Activated CD8-positive, alpha-beta memory T cell treated with anti-CD3 and anti-CD28 coated beads for 36 hours (primary cell): ENCODE measurements around the gene ZNF546. TPM values are rescaled to one million over a fixed set of nuclear protein-coding genes. Genes with fewer than 3 reads are reported as not detected.
"Not testable (repeated sequence)": the region's sequence is repeated elsewhere in the genome, so short reads cannot be mapped to it uniquely, and the experiment has no call there.

ENCODE experiments used
- CTCF ChIA-PET: fragments of 350-600 bp; sonication (Branson Sonifier 250); formaldehyde crosslinking; loops from one replicate; lab custom pipeline; 2021; ENCODE audit warnings: antibody characterized with exemption; lab: Charles Lee
- POLR2A ChIA-PET: fragments of 350-600 bp; sonication (Branson Sonifier 250); formaldehyde crosslinking; loops from one replicate; lab custom pipeline; 2021; ENCODE audit warnings: antibody characterized with exemption; lab: Charles Lee
- total RNA-seq, 2 experiments: library from RNA; stranded (reverse); gene quantifications; one replicate each; pipeline ENCODE4 v1.2.3, GENCODE V29; 2021

The ZNF546 gene
- 1 to 10 TPM; 4.0 to 4.4 TPM for total RNA-seq

DNA sequence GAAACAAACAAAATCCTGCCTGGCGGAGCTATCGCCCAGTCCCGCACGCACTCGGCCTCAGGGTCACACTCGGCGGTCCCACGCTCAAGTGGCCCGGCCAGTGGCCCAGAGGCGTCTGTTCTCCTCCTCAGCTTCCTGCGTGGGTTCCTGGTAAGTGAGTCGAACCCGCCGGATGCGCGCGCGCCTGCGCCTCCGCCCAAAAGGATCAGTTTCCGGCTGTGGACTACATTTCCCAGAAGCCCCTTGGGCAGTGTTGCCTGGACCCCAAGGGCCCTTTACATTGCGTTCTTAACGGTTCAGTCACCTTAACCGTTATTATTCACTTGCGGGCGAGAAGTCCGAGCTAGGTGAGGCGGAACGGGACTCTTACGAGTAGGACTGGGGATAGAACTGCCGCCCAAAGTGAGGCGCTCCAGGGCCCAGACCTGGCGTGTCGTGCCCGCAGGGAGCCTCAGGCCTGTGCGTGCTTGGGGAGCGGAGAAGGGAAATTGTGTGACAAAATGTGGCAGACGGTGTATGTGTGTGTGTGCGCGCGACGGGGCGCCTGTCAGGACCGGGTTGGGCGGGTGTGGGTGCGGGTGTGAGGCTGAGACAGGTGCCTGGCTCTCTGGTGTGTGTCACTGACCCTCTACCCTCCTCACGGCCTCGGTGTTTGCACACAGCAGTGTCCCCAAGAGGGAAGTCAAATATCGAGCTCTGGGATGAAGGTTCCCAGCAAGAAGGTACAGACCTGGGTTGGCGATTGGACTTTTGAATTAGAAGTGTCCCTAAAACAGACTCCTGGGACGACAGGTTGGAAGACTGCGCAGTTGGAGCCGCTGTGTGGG, at the start of gene ZNF546:
ZNF546 (plus strand) TSS at position 250 of the 827 bp plus-strand sequence. CDS start 1,267 bp downstream, outside the sequence.
- ChIA-PET CTCF (interaction anchor here (0.7 to 2.1 kb wide), 3 partner anchors 27 to 886 kb away, joined by 3 to 10 read pairs (median 3); partner anchors contain the start of gene PSMC4), POLR2A (interaction anchor here (0.8 to 2.5 kb wide), 5 partner anchors 24 to 320 kb away, joined by 3 to 28 read pairs (median 3); partner anchors contain the start of genes PSMC4 and ZNF780B)

DNA sequence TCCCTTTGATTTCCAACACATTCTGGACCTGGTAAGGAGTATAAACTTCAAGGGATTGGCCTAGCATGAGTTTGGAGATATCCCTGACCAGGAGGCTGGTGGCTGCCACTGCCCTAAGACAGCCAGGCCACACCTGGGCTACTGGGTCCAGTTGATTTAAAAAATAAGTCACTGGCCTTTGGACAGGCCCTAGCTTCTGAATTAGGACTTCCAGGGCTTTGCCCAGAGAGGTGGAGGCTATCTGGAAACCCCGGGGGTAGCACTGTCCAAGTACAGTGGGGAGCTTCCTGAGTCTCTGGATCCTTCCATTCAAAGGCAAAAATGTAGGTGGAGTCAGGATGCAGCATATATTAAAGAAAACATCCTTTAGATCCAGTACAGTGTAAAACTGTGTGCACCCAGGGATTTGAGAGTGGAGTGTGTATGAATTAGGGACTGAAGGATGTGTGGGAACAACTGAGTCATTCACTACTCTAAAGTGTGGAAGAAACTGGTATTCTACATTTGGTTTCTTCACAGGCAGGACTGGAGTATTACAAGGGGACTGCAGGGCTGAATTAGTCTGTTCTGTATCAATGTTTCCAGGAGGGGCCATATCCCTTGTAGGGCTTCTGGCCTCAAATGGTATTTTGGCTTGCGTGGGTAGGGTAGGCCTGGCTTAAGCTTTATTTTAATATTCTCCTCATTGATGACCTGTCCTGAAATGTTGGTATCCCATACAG, 47.7 kb upstream of the ZNF546 start:
- CTCF ChIA-PET: no interaction called here
- POLR2A ChIA-PET: no interaction called here

DNA sequence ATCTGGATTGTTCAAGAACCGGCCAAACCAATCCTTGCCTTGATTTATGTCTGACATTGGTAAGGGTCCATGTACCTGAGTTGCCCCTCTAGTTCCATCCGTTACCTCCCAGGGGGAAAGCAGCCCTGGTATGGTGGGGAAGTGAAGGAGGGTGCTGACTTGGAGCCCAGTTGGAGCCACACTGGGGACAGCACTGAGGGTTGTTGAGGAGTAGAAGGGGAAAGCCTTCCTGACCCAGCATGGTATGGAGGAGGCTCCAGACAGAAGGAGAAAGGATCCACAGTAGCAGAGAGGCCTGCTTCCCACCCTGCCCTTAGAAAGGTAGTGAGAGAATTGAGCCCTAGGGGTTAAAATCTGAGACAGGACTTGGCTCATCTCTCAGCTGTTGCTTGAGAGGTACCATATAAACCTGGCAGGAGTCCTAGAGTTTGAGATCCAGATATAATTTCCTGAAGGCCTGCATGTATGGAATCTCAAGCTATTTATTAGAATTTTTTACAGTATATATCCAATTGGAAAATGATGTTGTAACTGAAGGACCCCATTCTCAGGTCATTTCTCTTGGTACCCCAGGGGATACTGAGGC, 45.7 kb upstream of the ZNF546 start:
- ChIA-PET CTCF (interaction anchor here (1.3 kb wide), 1 partner anchor 18 kb away, joined by 5 read pairs; no protein-coding TSS in a partner anchor), POLR2A (no interaction called here)

DNA sequence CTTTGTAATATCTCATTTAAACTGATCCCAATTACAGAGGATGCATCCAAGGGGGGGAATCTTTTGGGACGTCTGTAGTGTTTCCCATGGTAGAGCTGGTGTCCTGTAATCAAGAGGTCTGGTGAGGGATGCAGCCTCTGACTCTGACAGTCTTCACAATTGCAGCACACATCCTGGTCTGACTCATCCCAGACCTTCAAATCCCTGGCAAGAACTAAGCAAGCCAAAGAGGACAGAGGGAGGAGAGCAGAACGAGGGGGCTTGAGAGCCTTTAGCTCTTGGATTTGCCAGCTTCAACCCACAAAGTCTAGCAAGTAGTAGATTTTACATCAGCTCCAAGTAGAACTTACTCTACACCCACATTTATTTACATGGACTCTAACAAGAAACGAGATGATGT, 45.2 kb upstream of the ZNF546 start:
- POLR2A ChIA-PET: no interaction called here
- CTCF ChIA-PET: interaction anchor here (0.5 to 1.3 kb wide), 2 partner anchors 17 to 1338 kb away, joined by 3 to 5 read pairs; no protein-coding TSS in a partner anchor

DNA sequence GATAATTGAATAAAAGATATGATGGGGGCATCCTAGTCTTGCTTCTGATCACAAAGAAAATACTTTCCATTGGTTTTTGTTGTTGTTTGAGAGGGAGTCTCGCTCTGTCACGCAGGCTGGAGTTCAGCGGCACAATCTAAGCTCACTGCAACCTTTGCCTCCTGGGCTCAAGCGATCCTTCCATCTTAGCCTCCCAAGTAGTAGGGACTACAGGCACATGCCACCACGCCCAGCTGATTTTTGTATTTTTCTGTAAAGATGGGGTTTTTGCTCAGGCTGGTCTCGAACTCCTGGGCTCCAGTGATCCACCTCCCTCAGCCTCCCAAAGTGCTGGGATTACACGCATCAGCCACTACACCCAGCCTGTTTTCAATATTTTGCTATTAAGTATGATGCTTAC, 42.9 kb upstream of the ZNF546 start:
- CTCF ChIA-PET: interaction anchor here (1.0 kb wide), 1 partner anchor 16 kb away, joined by 3 read pairs; no protein-coding TSS in a partner anchor
- POLR2A ChIA-PET: interaction anchor here (0.8 kb wide), 1 partner anchor 16 kb away, joined by 4 read pairs; the partner anchor contains the start of gene PSMC4

DNA sequence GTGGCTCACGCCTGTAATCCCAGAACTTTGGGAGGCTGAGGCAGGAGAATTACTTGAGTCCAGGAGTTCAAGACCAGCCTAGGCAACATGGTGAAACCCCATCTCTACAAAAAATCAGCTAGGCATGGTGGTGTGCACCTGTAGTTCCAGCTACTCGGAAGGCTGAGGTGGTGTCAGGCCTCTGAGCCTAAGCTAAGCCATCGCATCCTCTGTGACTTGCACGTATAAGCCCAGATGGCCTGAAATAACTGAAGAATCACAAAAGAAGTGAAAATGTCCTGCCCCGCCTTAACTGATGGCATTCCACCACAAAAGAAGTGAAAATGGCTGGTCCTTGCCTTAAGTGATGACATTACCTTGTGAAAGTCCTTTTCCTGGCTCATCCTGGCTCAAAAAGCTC, 39.0 kb upstream of the ZNF546 start:
- POLR2A ChIA-PET, CTCF ChIA-PET: not testable (repeated sequence)

DNA sequence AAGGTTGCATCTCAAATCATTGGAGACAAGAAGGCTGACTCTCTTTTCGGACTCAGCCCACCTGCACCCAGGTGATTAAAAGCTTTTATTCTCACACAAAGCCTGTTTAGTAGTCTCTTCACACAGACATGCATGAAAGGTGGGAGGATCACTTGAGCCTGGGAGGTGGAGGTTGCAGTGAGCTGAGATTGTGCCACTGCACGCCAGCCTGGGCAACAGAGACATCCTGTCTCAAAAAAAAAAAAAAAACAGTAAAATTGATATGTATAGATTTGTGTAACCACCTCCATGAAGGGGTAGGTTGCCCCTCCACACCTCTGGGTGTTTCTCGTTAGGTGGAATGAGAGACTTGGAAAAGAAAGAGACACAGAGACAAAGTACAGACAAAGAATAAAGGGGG, 37.9 kb upstream of the ZNF546 start:
- CTCF ChIA-PET: not testable (repeated sequence)
- POLR2A ChIA-PET: interaction anchor here (0.6 kb wide), 1 partner anchor 15 kb away, joined by 3 read pairs; no protein-coding TSS in a partner anchor

DNA sequence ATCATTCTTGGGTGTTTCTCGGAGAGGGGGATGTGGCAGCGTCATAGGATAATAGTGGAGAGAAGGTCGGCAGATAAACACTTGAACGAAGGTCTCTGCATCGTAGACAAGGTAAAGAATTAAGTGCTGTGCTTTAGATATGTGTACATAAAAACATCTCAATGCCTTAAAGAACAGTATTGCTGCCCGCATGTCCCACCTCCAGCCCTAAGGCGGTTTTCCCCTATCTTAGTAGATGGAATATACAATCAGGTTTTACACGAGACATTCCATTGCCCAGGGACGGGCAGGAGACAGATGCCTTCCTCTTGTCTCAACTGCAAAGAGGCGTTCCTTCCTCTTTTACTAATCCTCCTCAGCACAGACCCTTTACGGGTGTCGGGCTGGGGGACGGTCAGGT, 37.5 kb upstream of the ZNF546 start:
- CTCF ChIA-PET, POLR2A ChIA-PET: not testable (repeated sequence)

DNA sequence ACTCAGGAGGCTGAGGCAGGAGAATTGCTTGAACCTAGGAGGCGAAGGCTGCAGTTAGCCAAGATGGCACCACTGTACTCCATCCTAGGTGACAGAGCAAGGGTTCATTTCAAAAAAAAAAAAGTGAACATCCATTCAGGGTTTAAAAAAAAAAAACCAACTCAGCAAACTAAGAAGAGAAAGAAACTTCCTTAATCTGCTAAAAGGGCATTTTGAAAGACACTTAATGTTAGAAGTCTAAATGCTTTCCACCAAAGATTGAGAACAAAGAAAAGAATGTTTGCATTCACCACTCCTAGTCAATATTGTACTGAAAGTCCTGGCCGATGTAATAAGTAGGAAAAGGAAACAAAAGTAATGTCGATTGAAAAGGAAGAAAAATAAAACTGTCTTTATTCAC, 33.0 kb upstream of the ZNF546 start:
- POLR2A ChIA-PET: no interaction called here

DNA sequence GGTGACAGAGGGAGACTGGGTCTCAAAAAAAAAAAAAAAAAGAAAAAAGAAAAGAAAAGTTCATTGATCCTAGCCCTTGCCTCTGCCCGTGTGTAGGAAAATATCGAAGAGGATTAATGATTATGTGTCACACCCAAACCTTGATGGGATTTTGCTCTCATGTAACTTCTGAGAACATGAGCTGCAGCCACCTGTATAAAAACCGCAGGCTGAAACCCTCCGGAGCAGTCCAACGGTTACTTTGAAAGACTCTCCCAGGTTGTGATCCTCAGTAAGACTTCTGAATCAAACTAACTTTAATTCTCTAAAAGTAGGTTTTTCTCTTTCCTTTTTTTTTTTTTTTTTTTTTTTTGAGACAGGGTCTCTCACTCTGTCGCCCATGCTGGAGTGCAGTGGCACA, 30.2 kb upstream of the ZNF546 start:
- ChIA-PET POLR2A (interaction anchor here (0.7 kb wide), 1 partner anchor 120 kb away, joined by 3 read pairs; no protein-coding TSS in a partner anchor), CTCF (interaction anchor here (0.7 to 1.3 kb wide), 2 partner anchors 15 to 27 kb away, joined by 4 read pairs; no protein-coding TSS in a partner anchor)

More for the DNA sequence above, 33.0 kb upstream of the ZNF546 start:
- CTCF ChIA-PET: no interaction called here

DNA sequence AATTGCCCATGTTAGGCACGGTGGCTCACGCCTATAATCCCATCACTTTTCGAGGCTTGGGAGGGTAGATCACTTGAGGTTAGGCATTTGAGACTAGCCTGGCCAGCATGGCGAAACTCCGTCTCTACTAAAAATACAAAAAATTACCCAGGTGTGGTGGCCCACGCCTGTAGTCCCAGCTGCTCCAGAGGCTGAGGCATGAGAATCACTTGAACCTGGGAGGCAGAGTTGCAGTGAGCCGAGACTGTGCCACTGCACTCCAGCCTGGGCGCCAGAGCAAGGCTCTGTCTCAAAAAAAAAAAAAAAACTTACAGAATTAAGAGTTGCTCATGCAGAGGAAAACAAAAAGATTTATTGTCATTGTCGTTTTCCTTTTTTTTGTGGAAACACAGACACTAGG, 29.3 kb upstream of the ZNF546 start:
- ChIA-PET CTCF (no interaction called here), POLR2A (no interaction called here)

DNA sequence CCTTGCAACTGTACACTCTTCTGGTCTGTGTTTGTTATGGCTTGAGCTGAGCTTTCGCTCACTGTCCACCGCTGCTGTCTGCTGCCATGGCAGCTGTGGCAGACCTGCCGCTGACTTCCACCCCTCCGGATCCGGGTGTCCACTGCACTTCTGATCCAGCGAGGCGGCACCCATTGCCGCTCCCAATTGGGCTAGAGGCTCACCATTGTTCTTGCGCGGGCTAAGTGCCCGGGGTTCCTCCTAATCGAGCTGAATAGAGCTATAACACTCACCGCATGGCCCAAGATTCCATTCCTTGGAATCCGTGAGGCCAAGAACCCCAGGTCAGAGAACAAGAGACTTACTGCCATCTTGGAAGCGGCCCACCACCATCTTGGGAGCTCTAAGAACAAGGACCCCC, 28.1 kb upstream of the ZNF546 start:
- ChIA-PET POLR2A (interaction anchor here (0.5 to 2.4 kb wide), 3 partner anchors 28 to 121 kb away, joined by 4 to 28 read pairs (median 5); partner anchors contain the start of gene ZNF546), CTCF (interaction anchor here (1.6 to 2.6 kb wide), 2 partner anchors 17 to 123 kb away, joined by 5 to 18 read pairs; partner anchors contain the start of gene FBL)

DNA sequence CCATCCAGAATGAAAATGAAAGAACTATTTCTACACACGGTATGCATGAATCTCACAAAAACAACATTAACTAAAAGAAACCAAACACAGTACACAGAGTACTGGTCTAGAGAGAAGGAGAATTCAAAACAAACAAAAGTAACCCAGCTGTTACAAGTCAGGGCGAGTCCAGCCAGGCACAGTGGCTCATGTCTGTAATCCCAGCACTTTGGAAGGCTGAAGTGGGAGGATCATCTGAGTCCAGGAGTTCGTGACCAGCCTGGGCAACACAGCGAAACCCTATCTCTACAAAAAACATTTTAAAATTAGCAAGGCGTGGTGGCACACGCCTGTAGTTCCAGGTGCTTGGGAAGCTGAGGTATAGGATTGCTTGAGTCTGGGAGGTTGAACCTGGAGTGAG, 27.6 kb upstream of the ZNF546 start:
- ChIA-PET CTCF (interaction anchor here (1.6 to 2.6 kb wide), 4 partner anchors 8 to 176 kb away, joined by 5 to 18 read pairs (median 8); partner anchors contain the start of gene FBL), POLR2A (interaction anchor here (2.0 to 2.5 kb wide), 3 partner anchors 27 to 121 kb away, joined by 5 to 28 read pairs (median 11); partner anchors contain the start of gene ZNF546)

DNA sequence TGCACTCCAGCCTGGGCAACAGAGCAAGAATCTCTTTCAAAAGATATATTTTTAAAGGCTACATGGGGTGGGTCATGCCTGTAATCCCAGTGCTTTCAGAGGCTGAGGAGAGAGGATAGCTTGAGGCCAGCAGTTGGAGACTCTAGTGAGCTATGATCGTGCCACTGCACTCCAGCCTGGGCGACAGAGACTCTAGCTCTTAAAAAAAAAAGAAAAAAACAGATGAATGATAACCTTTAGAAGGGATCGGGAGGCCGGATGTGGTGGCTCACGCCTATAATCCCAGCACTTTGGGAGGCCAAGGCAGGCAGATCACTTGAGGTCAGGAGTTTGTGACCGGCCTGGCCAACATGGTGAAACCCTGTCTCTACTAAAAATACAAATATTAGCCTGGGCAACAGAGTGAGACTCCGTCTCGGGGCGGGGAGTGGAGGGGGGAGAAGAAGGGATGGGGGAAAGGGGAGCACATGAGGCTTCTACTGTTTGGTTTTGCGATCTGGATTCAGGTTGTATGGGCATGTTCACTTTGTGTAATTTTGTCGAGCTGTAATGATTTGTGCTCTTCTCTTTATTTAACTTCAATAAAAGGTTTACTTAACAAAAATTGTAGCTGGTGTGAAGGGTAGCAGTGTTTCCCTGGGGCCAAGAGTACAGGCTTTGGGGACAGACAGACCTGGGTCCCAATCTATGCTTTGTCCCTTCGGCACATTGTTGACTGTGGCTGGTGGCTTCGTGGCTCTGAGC, 27.0 kb upstream of the ZNF546 start:
- CTCF ChIA-PET: interaction anchor here (0.8 to 2.6 kb wide), 17 partner anchors 8 to 297 kb away, joined by 3 to 18 read pairs (median 5); partner anchors contain the start of genes FBL, ZNF546 and ZNF780B

DNA sequence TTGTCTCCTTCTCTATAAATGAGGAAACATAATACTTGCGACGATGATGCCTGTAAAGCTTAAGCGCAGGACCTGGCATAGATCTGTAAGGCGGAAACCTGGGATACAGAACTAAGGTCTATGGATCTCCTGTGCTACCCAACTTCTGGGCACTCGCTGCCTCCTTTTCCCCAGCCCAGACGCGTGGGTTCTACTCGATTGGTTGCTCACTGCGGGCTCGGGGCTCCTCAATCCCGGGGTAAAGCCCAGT, 26.5 kb upstream of the ZNF546 start:
- POLR2A ChIA-PET: interaction anchor here (1.0 to 2.5 kb wide), 12 partner anchors 9 to 179 kb away, joined by 3 to 28 read pairs (median 6); partner anchors contain the start of genes ZNF546 and ZNF780A
- CTCF ChIA-PET: interaction anchor here (0.8 to 2.6 kb wide), 20 partner anchors 9 to 297 kb away, joined by 3 to 18 read pairs (median 4); partner anchors contain the start of genes FBL, ZNF546 and ZNF780B

More for the DNA sequence above, 27.0 kb upstream of the ZNF546 start:
- POLR2A ChIA-PET: interaction anchor here (1.0 to 2.5 kb wide), 12 partner anchors 9 to 178 kb away, joined by 3 to 28 read pairs (median 6); partner anchors contain the start of genes ZNF546 and ZNF780A

DNA sequence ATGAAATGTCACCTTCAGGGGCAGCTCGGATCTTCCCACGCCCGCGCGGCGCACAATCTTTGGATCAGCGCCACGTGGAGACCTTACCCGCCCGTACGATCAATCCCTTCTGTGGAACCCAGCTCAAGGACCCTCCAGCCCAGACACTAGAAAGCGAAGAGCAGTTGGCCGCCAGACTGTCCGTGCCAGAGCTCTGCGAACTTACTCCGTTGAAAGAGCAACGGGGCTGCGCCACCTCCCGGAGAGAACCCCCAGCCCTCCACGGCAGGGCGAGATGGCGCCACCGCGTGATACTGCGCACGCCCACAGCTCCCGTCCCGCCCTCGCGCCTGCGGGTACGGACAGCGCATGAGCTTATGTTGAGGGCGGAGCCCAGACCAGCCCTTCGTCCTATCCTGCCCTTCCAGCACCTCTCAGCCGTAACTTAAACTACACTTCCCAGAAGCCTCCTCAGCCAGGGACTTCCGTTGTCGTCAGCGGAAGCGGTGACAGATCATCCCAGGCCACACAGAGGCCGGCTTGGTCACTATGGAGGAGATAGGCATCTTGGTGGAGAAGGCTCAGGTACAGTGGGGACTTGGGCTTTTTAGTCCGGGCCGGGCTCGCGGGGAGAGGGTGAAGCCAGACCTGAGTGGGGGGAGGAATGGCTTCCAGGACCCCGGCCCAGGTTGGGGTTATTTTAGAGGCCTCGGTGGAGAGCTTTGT, 26.0 kb upstream of the ZNF546 start, which contains the start of gene PSMC4:
PSMC4 (plus strand) TSS at position 491 of the 705 bp plus-strand sequence; CDS start at position 529, 38 bp downstream.
- POLR2A ChIA-PET: interaction anchor here (1.0 to 2.5 kb wide), 12 partner anchors 8 to 179 kb away, joined by 3 to 28 read pairs (median 6); partner anchors contain the start of genes ZNF546 and ZNF780A
- CTCF ChIA-PET: interaction anchor here (0.6 to 2.6 kb wide), 21 partner anchors 9 to 298 kb away, joined by 3 to 18 read pairs (median 4); partner anchors contain the start of genes FBL, ZNF546 and ZNF780B
